K562 (cell line): Measurements from ENCODE around the gene TMEM108. TPM values are rescaled to one million over a fixed set of nuclear protein-coding genes. Genes with fewer than 3 reads are reported as not detected.

ENCODE experiments used
- ATAC-seq: fragments of 200-7000 bp; cut with Tn5 transposase; 3 replicates; pipeline ENCODE4 v1.9.1; 2020; ENCODE audit warnings: moderate library complexity
- BruUV-seq: library from RNA; stranded (reverse); fragments of 400-500 nt; replicated peaks from 2 replicates; lab custom pipeline; 2021; lab: Mats Ljungman, UMichigan
- CTCF ChIA-PET: fragments of 300-600 bp; formaldehyde crosslinking; extraction: SDS; loops from one replicate; lab custom pipeline; 2021; ENCODE audit warnings: low intra/inter-chr PET ratio; lab: Yijun Ruan, JAX
- POLR2A ChIA-PET: fragments of 300-600, 350-650 bp; sonication (Branson Sonifier 250); formaldehyde crosslinking; extraction: SDS; loops from one replicate; lab custom pipeline; 2021; ENCODE audit warnings: antibody characterized with exemption, inconsistent platforms; lab: Yijun Ruan, JAX
- DNase-seq, 4 experiments: peaks; one replicate each; pipeline versions ENCODE4 v3.0.0 to v3.0.0-alpha.2; 2011 to 2018; ENCODE audit warnings: low spot score in 3 of 4, mixed read lengths in 3 of 4; ENCODE audit errors: extremely low read depth in 1 of 4
- FAIRE-seq: peaks from 2 replicates; lab custom pipeline; 2011; peaks lifted over from hg19 to GRCh38; lab: Jason Lieb, UNC
- H2AFZ ChIP-seq: 2 replicates; pipeline ENCODE4 v1.6.0; 2011; ENCODE audit warnings: low read depth, low read length, control low read depth, inconsistent platforms
- H3K27ac ChIP-seq: fragments of 200-600 bp; 3 replicates; pipeline ENCODE4 v1.8.0; 2011; ENCODE audit warnings: low read depth, mild to moderate bottlenecking, control low read depth, inconsistent platforms, low read length, moderate library complexity, mixed read lengths; ENCODE audit errors: extremely low read depth
- H3K27me3 ChIP-seq, 2 experiments: fragments of 300-600 bp in 1 of 2; 2 replicates in 1 of 2; 3 replicates in 1 of 2; pipeline versions ENCODE4 v1.6.0 to v1.8.0; 2011; ENCODE audit warnings: inconsistent platforms in 2 of 2, low read length in 2 of 2, mild to moderate bottlenecking in 1 of 2, mixed read lengths in 1 of 2, moderate library complexity in 1 of 2; ENCODE audit not compliant: control insufficient read depth in 2 of 2, insufficient read depth in 2 of 2
- H3K36me3 ChIP-seq: fragments of 300-600 bp; 3 replicates; pipeline ENCODE4 v1.8.0; 2011; ENCODE audit warnings: mild to moderate bottlenecking, low read length, inconsistent platforms; ENCODE audit not compliant: control insufficient read depth, insufficient read depth
- H3K4me1 ChIP-seq, 2 experiments: fragments of 200-600 bp in 1 of 2; replicated peaks in 1 of 2; 2 replicates in 1 of 2; 3 replicates in 1 of 2; pipeline versions ENCODE4 v1.5.1 to v1.8.0; 2011; ENCODE audit warnings: inconsistent platforms in 2 of 2, low read length in 2 of 2, mild to moderate bottlenecking in 1 of 2, mixed read lengths in 1 of 2, moderate library complexity in 1 of 2; ENCODE audit not compliant: control insufficient read depth in 2 of 2, insufficient read depth in 2 of 2
- H3K4me2 ChIP-seq: 2 replicates; pipeline ENCODE4 v1.6.1; 2011; ENCODE audit warnings: low read length, control low read depth, inconsistent platforms, mixed read lengths; ENCODE audit not compliant: insufficient read depth
- H3K4me3 ChIP-seq: fragments of 200-600 bp; sonication (generic), shearing (Covaris generic); 2 replicates; pipeline ENCODE4 v1.5.1; 2016; ENCODE audit warnings: control low read depth, inconsistent platforms
- H3K79me2 ChIP-seq: fragments of 200-600 bp; 3 replicates; pipeline ENCODE4 v1.8.0; 2011; ENCODE audit warnings: low read length, inconsistent platforms; ENCODE audit not compliant: control insufficient read depth, insufficient read depth
- H3K9ac ChIP-seq, 2 experiments: 2 replicates each; pipeline versions ENCODE4 v1.6.0 to v1.6.1; 2011; ENCODE audit warnings: low read depth in 2 of 2, low read length in 2 of 2, control low read depth in 1 of 2, inconsistent platforms in 1 of 2, mild to moderate bottlenecking in 1 of 2, mixed read lengths in 1 of 2; ENCODE audit not compliant: insufficient read depth in 1 of 2
- H3K9me1 ChIP-seq: one replicate; pipeline ENCODE4 v1.6.0; 2011; ENCODE audit warnings: inconsistent platforms, mild to moderate bottlenecking, low read length, moderate library complexity; ENCODE audit not compliant: control insufficient read depth, insufficient read depth
- H3K9me3 ChIP-seq: replicated peaks from 2 replicates; pipeline ENCODE4 v1.5.1; 2011; ENCODE audit warnings: low read depth, low read length, inconsistent platforms; ENCODE audit not compliant: control insufficient read depth, insufficient read depth
- H4K20me1 ChIP-seq: replicated peaks from 2 replicates; pipeline ENCODE4 v1.6.1; 2011; ENCODE audit warnings: low read length, inconsistent platforms, mixed read lengths; ENCODE audit not compliant: control insufficient read depth, insufficient read depth
- HMGN3 ChIP-seq: IDR thresholded peaks from 2 replicates; pipeline ENCODE4 v1.6.1; 2011; ENCODE audit warnings: borderline replicate concordance, low read depth, mild to moderate bottlenecking, mixed read lengths, low read length; ENCODE audit not compliant: insufficient read length; ENCODE audit errors: extremely low read depth
- MBD2 ChIP-seq: sonication (generic); IDR thresholded peaks from 2 replicates; pipeline ENCODE4 v1.6.1; 2016; ENCODE audit warnings: low read depth, borderline replicate concordance
- ZKSCAN3 ChIP-seq: fragments of 250-450 bp; sonication (Bioruptor Pico); IDR thresholded peaks from 2 replicates; pipeline ENCODE4 v1.4.0; 2020
- WGBS: fragments of 100-300 bp; shearing (Covaris generic); methylation state at CpG from one replicate; pipeline ENCODE4 v1.1.6; 2016; ENCODE audit warnings: low coverage, mixed read lengths; ENCODE audit not compliant: insufficient coverage; ENCODE audit errors: missing lambda C conversion rate; 5-methylcytosine and 5-hydroxymethylcytosine counted together
- in situ Hi-C: fragments of 300-500 bp; cut with MboI; formaldehyde crosslinking; loops from 4 replicates; pipeline ENCODE4 v1.15.0; 2018; ENCODE audit warnings: inconsistent platforms, mixed read lengths
- intact Hi-C: fragments of 100-400 bp; cut with micrococcal nuclease; formaldehyde crosslinking; loops from 2 replicates; pipeline ENCODE4 v1.14.2; 2022
- polyA plus RNA-seq, 8 experiments: library from polyadenylated mRNA; depleted of rRNA in 4 of 8; stranded (reverse) in 5 of 8; unstranded in 3 of 8; fragments of >200 nt; fragmentation: Nextera tagmentation in 2 of 8; fragmentation: Illumina TruSeq in 1 of 8; extraction: Ambion mirVana in 2 of 8; extraction: Trizol in 1 of 8; gene quantifications; 2 replicates each; pipeline versions ENCODE4 v1.2.1 to v1.2.3, GENCODE V29; 2011 to 2014; ENCODE audit warnings: inconsistent platforms in 1 of 8, missing spikeins in 1 of 8
- total RNA-seq, 7 experiments: library from RNA; depleted of rRNA in 6 of 7; stranded (reverse); fragments of >200 nt in 6 of 7; fragmentation: Illumina TruSeq in 2 of 7; extraction: Trizol in 2 of 7; gene quantifications; 2 replicates each; pipeline versions ENCODE4 v1.2.1 to v1.2.3, GENCODE V29; 2011 to 2021; ENCODE audit warnings: low replicate concordance in 1 of 7
- TF ChIP-seq, protein P1 (sequence below): fragments of 250-450 bp; sonication (Bioruptor Pico); IDR thresholded peaks from 2 replicates; pipeline ENCODE4 v1.5.1; 2021; ENCODE audit warnings: mild to moderate bottlenecking
- TF ChIP-seq, protein P2 (sequence below), 2 experiments: fragments of 450-650 bp; formaldehyde crosslinking in 1 of 2; IDR thresholded peaks; 2 replicates each; pipeline versions ENCODE4 v1.4.0 to v1.6.1; 2014 to 2020; ENCODE audit warnings: mild to moderate bottlenecking in 2 of 2, borderline replicate concordance in 1 of 2, low read depth in 1 of 2

Gene TMEM108
- total and polyA plus RNA-seq, 9 of the 15 experiments (the other 6 are each of a cell fraction or from before 2014, with no cell fraction given) = 0.65 to 11.1 (median 3.4) TPM

- Histone ChIP-seq H3K4me2 (no peak overlapping the region), H3K27ac (no peak overlapping the region), H3K9me3 (no peaks in the 10 kb centered on the region), H3K27me3 (no peaks in the 10 kb centered on the region), H2AFZ (no peak overlapping the region), H4K20me1 (no peaks in the 10 kb centered on the region), H3K79me2 (no peaks in the 10 kb centered on the region), H3K9me1 (no peaks in the 10 kb centered on the region), H3K9ac (no peak overlapping the region), H3K4me3 (no peak overlapping the region), H3K4me1 (no peaks in the 10 kb centered on the region), H3K36me3 (no peaks in the 10 kb centered on the region)
- FAIRE-seq (no peak), DNase-seq (no peak), ATAC-seq (no peak)
- WGBS = 44% methylated on average over 4 of the region's 4 CpGs
- intact Hi-C loops = no loop called here
- in situ Hi-C loops = no loop called here
- POLR2A ChIA-PET = no interaction called here
- BruUV-seq = no TSS peak
- CTCF ChIA-PET = no interaction called here
- TF ChIP-seq MBD2 = no peak
- TF ChIP-seq, protein P1, sequence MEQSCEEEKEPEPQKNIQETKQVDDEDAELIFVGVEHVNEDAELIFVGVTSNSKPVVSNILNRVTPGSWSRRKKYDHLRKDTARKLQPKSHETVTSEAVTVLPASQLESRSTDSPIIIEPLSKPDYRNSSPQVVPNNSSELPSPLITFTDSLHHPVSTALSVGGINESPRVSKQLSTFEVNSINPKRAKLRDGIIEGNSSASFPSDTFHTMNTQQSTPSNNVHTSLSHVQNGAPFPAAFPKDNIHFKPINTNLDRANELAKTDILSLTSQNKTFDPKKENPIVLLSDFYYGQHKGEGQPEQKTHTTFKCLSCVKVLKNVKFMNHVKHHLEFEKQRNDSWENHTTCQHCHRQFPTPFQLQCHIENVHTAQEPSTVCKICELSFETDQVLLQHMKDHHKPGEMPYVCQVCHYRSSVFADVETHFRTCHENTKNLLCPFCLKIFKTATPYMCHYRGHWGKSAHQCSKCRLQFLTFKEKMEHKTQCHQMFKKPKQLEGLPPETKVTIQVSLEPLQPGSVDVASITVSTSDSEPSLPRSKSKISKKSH = no peak
- no peak for TF ChIP-seq ZKSCAN3 (CRISPR knock-in tag)
- no peak for TF ChIP-seq HMGN3
- TF ChIP-seq, protein P2, sequence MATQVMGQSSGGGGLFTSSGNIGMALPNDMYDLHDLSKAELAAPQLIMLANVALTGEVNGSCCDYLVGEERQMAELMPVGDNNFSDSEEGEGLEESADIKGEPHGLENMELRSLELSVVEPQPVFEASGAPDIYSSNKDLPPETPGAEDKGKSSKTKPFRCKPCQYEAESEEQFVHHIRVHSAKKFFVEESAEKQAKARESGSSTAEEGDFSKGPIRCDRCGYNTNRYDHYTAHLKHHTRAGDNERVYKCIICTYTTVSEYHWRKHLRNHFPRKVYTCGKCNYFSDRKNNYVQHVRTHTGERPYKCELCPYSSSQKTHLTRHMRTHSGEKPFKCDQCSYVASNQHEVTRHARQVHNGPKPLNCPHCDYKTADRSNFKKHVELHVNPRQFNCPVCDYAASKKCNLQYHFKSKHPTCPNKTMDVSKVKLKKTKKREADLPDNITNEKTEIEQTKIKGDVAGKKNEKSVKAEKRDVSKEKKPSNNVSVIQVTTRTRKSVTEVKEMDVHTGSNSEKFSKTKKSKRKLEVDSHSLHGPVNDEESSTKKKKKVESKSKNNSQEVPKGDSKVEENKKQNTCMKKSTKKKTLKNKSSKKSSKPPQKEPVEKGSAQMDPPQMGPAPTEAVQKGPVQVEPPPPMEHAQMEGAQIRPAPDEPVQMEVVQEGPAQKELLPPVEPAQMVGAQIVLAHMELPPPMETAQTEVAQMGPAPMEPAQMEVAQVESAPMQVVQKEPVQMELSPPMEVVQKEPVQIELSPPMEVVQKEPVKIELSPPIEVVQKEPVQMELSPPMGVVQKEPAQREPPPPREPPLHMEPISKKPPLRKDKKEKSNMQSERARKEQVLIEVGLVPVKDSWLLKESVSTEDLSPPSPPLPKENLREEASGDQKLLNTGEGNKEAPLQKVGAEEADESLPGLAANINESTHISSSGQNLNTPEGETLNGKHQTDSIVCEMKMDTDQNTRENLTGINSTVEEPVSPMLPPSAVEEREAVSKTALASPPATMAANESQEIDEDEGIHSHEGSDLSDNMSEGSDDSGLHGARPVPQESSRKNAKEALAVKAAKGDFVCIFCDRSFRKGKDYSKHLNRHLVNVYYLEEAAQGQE (IDR thresholded peaks at IDR 0.05; ENCODE audit: borderline replicate concordance) = no peak
- TF ChIP-seq, protein P2 (CRISPR knock-in tag; IDR thresholded peaks at IDR 0.05; ENCODE audit: low read depth) = no peak
Measured at GRCh38 chr3:133259767-133260166, 221.6 kb downstream of the TMEM108 start.
